GM18909 (cell line): ENCODE data around the gene WRNIP1.
"Not testable (repeated sequence)": the region's sequence is repeated elsewhere in the genome, so short reads cannot be mapped to it uniquely, and the experiment has no call there.

ENCODE experiments used
- ATAC-seq: cut with Tn5 transposase; IDR thresholded peaks from one replicate; pipeline ENCODE4 v1.9.1; 2021; ENCODE audit warnings: mild to moderate bottlenecking; ENCODE audit not compliant: unreplicated experiment, poor library complexity

The WRNIP1 gene

DNA sequence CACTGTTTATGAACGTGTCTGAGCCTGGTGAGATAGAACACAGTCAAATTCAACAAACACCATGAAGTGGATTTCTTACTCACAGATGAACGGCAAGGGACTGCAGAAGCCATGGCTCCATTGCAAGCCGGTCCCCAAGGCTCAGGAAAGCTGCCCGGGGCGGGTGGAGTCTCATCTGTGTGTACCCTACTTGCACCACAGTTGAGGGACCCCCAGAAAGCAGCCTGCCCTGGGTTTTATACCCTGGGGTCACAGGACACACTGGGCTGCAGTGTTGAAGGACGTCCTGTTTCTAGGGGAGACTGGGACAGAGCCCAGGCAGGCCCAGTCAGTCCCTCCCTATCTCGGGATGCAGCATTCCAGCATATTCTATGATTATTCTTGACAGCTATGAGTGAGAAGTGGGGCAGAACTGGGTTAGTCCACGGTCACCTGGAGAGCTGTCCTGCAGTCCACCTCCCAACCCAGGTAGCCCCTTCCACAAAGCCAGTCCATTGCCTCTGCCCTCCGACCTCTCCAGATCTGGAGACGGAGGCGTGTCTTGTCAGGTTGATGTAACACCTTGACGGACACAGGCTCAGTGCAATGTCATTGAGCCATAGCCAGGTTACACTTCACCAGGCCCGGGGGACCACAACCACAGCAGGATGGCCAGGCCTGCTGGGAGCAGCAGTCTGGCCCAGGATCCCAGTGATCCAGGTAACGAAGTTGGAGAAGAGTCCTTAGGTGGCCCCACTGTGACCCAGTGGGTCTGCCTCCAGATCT lies 35.5 kb downstream of the WRNIP1 start:
- ATAC-seq = no peak

DNA sequence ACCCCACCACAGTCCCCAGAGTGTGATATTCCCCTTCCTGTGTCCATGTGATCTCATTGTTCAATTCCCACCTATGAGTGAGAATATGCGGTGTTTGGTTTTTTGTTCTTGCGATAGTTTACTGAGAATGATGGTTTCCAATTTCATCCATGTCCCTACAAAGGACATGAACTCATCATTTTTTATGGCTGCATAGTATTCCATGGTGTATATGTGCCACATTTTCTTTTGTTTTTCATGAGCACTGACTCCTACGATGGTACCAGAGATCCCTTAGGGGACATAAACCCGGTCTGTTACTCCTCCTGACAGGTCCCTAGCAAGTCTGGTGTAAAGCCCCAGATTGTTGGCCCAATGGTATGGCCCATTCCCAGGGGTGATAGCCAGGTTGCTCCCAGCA lies 36.5 kb downstream of the WRNIP1 start:
- not testable (repeated sequence) for ATAC-seq

DNA sequence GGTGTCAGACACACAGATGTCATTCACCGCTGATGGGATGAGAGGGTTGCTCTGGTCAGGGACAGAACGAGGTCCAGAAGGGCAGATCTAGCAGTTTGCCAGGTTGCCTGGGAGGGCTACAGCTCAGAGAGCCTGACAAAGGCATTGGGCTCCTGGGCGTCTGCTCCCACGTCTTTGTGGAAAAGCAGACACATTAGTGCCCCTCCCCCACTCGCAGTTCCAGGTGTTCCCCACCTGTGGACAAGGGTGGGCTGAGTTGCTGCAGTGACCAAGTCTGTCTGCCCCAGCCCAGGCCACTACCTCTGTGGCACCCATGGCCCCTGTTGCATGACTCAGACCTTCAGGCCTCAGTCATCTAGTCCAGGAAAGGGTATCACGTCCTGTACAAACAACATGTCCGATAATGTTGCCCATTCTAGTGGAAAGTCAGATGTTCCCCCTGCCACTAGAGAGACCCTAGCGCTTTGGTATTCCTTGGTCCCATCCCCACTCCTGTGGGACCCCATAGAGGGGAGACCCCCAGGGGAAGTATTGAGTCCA lies 37.4 kb downstream of the WRNIP1 start:
- ATAC-seq = no peak

DNA sequence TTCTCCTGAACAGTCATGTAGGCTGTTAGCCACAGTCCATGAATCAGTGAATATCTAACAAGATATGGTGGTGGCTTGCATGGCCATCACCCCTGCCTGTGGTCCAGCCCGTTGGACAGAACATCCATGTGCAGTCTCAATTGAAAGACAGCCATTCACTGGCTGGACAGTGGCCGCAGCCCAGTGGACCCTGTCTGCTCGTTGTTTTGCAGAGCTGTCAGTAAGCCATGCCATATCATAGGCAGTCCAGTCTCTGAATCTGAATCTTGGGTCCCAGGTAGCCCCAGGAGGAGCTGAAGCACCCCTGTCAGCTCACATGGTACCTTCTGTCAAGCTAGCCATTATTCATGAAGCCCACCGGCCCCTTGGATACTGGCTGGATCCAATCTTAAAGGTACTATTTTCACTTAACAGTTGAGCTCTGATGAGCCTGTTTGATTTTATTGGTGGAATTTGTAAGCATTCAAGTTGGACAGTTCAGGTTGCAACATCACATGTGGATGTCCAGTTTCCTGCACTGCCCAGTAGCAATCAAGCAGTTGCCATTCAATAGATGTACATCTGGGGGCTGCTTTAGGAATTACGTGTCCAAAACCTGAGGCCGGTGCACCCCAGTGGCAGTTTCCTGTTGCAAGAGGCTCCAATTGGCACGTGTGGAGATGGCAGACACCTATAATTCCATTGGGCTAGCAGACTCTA lies 38.7 kb downstream of the WRNIP1 start:
- ATAC-seq = no peak

DNA sequence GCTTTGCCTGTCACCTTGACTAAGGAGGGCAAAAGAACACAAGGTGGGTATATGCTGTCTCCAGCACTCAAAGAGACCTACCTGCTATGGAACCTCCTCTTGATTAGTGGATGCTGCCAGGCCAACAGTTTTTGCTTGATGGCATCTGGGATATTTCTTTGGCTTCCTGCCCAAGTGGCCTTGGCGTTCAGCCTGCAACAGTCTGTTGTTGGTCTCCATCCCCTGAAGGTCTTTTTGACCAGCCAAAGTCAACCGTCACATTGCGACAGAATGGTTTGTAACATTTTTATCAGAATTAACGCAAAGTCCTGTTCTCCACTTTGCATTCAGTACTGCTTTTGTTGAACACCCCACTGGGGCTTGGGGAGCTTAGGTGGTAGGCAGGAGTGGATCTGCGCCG lies 39.3 kb downstream of the WRNIP1 start:
- ATAC-seq = no peak

DNA sequence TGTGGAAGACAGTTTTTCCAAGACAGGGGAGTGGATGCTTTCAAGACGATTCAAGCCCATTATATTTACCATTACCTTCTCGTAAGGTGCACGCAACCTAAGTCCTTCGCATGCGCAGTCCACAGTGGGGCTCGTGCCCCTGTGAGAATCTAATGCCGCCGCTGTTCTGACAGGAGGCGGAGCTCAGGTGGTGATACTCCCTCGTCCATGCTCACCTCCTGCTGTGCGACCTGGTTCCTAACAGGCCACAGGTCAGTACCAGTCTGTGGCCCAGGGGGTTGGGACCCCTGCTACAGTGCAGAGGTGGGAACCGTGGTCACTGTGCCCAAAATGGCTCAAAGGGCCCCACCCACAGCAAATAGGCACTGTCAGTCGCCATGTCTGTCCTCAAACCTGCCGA lies 39.8 kb downstream of the WRNIP1 start:
- no peak for ATAC-seq

DNA sequence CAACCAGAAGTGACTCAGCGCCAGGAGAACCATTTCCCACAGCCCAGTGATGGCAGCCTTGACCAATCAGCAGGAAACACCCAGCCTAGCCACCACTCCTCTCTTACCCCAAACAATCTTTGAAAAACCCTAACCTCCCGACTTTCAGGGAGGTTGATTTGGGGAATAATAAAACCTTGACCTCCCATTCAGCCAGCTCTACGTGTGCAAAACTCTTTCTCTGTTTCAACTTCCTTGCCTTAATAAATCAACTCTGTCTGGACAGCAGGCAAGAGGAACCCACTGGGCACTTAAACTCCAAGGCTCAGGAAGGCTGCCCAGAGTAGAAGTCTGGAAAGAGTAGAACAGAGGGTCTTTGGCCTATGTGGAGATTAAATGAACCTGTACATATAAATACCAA lies 41.5 kb downstream of the WRNIP1 start:
- no peak for ATAC-seq

DNA sequence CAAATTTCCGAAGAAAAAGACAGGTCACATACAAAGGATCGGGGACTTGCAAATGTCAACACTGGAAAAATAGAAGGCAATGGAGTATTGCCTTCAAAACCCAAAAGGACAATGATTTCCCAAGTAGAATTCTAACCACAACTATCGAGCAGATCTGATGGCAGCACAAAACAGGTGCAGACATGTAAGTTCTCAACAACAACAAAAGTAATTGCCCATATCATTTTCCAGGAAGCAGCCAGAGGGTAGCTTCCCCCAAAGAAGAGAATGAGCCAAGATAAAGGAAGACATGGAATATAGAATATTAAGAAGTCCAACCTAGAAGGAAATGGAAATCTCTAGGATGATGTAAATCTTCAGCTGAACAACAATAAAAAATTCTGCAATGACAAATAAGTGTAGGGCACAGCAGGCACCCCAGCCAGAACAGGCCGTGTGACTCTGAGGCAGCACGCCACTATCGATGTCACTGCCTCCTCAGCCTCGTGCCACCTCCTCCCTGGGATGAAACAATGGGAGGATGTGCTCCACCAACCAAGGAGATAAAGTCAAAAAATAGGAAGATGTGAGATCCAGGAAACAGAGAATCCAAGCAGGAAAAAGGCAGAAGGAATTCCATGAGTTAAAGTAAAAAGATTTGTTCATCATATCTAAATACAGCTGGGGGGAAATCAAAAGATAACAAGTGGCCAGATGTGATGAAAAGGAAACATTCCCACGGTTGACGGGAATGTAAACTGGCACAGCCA lies 42.3 kb downstream of the WRNIP1 start:
- ATAC-seq = no peak

DNA sequence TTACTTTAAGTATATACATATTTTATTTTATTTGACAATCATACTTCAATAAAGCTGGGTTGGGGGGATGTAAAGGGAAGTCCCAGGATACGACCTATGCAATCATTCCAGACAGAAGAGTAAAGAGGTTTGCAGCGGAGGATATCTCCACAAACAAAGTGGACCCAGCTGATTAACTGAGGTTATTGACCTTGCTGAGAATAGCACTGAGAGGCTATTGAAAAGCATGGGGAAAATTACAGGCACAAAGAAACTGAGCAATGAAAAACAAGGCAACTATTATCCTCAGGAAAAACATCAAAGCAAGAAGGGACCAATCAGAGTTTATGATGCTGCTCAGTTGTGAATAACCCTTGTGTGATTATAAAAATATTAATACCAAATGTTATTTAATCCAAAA lies 43.8 kb downstream of the WRNIP1 start:
- ATAC-seq = no peak

DNA sequence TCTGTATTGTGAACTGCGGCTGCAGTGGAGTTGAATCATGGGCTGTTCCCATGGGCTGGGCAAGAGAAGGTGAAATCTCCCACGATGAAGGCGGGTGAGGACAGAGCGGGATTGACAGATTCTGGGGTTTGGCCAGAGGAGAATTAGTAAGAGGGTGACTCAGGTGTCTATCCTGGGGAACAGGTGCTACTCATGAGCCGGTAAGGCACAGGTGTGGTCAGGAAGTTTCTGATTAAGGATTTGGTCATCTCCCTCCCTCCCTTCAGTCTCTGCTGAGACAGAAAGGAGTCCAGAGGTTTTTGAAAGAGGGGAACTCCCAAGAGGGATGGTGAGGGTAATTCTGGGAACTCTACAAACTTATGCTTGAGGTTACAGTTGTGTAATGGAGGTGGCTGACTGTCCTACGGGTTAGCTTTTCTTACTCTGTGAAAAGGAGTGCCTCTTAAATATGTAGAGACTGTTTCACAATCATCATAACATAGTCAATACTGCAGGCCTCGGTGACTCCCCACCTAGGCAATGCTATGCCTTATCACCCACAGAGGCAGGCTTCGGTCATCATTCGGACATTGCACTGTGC lies 45.0 kb downstream of the WRNIP1 start:
- no peak for ATAC-seq

DNA sequence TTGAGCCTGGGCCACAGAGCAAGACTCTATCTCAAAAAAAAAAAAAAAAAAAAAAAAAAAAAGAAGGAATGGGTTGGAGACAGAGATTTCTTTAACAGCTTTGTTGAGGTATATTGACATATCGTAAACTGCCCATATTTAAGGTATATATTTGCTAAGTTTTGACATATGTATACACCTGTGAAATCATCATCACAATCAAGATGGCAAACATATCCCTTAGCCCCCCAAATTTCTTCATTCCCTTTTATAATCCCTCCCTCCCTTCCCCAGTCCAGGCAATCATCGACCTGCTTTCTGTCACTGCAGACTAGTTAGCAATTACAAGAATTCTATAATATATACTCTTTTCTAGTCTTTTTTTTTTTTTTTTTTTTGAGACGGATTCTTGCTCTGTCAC lies 47.5 kb downstream of the WRNIP1 start:
- ATAC-seq = no peak

DNA sequence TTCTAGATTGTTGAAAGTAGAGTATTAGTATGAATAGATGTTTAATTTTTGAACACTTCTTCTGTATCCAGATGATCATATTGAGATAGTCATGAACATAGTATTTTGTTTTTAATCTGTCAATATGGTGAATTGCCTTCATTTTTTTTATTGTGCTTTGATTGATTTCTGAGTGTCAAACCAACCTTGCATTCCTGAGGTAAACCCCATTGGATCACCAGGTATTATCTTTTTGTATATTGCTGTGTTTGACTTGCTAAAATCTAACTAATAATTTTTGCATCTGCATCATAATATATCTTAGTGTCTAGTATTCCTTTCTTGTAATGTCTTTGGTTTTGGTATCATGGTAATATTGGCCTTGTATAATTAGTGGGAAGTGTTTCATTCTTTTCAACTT lies 51.0 kb downstream of the WRNIP1 start:
- no peak for ATAC-seq

DNA sequence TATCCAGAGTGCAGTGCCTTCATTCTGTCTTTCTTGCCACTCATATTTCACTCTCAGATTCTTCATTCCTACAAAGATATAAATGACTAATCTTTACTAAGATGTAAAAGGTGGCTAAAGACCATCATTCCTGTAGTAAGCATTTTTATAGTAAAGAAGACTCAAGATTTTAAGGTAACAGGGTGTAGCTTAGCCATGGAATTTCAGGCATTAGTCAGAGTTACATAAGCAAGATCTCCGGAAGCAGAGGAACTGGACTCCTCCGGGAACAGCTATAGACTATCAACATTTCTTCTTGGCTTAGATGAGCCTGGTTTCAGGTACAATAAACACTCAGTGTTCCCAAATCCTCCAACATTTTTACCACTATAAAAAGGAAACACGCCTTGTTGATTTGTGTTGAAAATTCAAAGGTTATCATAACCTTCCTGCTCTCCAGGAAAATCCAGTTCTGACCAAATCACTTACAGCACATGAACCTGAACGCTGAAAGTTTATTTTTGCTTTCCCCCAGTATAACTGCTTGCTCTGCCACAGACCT lies 52.8 kb downstream of the WRNIP1 start:
- no peak for ATAC-seq

DNA sequence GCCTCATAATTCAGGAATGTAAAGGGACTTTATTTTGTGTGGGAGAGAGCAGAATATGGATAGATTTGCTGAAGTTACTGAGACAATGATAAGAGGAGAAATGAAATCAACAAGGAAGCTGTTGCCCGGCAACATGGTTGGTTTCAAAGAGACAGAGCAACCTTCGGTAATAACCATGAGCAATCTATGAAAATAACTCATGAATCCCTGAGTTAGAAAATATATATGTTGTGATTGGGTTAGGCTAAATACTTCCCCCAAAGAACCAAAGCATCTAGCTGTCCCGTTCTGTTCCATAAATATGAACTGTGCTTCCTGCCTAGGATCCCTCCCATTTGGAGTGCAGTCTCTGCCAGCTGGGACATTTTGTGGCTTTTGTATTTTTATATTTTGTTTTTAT lies 53.4 kb downstream of the WRNIP1 start:
- no peak for ATAC-seq

DNA sequence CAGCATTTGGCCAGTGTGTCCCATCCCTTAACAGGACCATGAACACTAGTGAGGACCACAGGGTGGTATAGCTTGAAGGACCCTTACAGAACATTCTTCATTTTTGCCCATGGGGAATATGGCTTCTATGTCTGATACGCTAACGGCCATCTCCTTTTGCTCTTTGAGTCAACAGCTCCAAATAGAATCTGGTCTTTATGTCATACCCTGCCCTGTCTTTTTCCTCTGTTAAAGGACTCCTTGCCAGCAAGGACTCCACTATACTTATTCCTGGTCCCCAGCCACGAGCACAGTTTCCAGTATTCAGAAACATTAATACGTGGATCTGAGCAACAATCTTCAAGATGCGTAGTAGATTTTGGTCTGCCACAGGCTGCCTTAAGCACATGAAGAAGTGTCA lies 53.9 kb downstream of the WRNIP1 start:
- no peak for ATAC-seq

DNA sequence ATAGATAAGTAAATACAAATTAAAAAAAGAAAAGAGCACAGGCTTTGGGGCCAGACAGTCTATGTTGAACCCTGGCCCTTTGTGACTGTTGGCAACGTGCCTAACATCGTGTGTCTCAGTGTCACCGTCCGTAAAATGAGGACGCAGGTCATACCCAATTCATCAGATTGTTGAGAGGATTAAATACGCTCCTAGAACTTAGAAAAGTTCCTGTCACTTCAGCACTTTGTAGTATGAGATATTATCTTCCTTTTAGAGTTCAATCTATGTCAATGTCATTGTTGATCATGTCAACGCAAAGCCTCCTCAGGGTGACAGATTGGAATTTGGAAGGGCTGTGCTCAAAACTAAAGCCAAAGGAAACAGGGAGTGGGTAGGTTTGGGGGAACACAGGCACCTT lies 54.8 kb downstream of the WRNIP1 start:
- ATAC-seq = no peak

DNA sequence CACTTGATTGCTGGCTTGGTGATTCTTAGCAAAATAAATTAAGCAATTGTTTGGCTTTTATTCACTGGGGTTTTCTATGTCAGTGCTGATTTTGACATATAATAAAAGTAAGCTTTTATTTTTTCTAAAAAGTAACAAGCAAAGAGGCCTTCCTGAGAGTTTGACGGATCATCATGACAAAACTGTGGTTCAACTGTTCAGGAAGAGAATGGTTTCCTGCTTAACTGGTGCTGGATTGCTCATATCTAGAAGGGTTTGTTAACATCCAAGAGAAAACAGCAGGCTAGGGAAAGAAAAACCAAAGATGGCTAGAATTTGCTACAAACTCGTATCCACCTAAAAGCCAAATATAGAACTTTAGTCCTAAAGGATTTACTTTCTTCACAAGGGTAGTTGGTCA lies 55.2 kb downstream of the WRNIP1 start:
- no peak for ATAC-seq

DNA sequence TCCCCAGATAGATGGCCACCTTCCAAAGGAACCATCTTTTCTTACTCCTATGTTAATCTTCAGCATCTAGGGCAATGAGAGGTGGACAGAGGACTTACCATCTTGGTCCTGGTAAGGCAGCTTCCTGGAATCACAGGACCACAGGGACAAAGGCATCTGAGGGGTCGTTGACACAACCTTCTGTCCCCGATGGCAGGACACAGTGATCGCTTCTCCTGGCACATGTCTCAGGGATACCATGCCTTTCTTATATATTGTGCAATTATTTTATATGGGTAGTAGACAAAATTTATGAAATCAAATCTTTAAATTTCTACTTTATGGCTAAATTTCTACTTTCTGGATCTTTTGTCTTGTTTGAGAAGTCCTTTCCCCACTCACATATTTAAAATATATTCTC lies 56.4 kb downstream of the WRNIP1 start:
- ATAC-seq = no peak

DNA sequence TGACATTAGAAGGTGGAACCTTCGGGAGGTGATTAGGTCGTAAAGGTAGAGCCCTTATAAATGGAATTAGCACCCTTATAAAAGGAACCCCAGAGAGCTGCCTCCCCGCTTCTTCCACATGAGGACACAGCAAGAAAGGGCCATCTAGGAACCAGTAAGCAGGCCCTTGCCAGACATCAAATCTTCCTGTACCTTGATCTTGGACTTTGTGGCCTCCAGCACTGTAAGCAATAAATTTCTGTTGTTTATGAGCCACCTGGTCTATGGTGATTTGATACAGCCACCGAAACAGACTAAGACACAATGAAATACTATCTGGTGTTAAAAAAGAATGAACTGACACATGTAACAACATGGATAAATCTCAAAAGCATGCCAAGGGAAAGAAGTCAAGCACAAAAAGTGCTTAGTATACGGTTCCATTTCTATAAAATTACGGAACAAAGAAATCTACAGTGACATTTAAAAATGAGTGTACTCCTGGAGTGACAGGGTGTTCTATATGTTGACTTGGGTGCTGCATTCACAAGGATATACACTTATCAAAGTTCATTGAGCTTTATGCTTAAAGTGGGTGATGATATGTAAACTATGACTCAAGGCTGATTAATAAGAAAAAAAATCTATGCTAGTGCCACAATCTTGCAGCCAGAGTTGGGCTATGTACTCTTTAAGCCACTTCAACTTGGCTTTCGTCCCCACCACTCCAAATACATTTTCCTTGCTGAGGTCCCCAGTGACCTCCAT lies 58.1 kb downstream of the WRNIP1 start:
- no peak for ATAC-seq

DNA sequence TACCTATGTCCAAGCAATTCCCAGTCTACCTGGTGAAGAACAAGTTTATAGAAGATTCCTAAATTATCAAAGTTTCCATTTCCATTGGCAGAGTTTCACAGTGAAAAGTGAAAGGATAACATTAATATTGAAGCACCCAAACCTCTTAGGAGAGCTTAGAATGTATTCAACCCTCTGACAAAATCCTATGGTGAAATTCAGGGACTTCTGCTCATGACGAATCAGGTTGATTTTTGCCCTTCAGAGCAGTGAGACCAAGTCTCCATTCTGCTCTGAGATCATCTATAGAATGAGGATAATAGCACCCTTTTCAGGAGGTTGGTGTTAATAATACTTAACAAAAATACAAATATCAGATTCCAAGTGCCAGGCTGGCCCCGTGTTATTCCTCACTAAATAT lies 60.9 kb downstream of the WRNIP1 start:
- no peak for ATAC-seq
